H9 (cell line): ENCODE results near the gene PPP1R9A. TPM values are rescaled to one million over a fixed set of nuclear protein-coding genes. Genes with fewer than 3 reads are reported as not detected.

Source experiments
- DNase-seq: peaks from one replicate; pipeline ENCODE4 v3.0.0-alpha.2; 2017
- H2AFZ ChIP-seq: one replicate; pipeline ENCODE4 v1.6.1; 2013; ENCODE audit warnings: mild to moderate bottlenecking, low read length, control low read depth, moderate library complexity
- H2AK5ac ChIP-seq: 2 replicates; pipeline ENCODE4 v1.6.1; 2013; ENCODE audit warnings: low read length, control low read depth, mixed read lengths; ENCODE audit not compliant: insufficient read length
- H2BK120ac ChIP-seq: one replicate; pipeline ENCODE4 v1.6.1; 2013; ENCODE audit warnings: low read depth, mild to moderate bottlenecking, low read length, control low read depth, inconsistent platforms; ENCODE audit not compliant: poor library complexity, severe bottlenecking
- H2BK12ac ChIP-seq: 2 replicates; pipeline ENCODE4 v1.6.1; 2013; ENCODE audit warnings: low read length, control low read depth, mixed read lengths, low read depth; ENCODE audit not compliant: insufficient read length
- H2BK15ac ChIP-seq: 2 replicates; pipeline ENCODE4 v1.6.1; 2013; ENCODE audit warnings: low read depth, low read length, control low read depth
- H2BK20ac ChIP-seq: one replicate; pipeline ENCODE4 v1.6.1; 2013; ENCODE audit warnings: low read depth, mild to moderate bottlenecking, low read length, control low read depth, inconsistent platforms; ENCODE audit not compliant: poor library complexity, severe bottlenecking
- H2BK5ac ChIP-seq: 2 replicates; pipeline ENCODE4 v1.6.1; 2013; ENCODE audit warnings: low read length, control low read depth, mixed read lengths; ENCODE audit not compliant: insufficient read length
- H3K14ac ChIP-seq: 2 replicates; pipeline ENCODE4 v1.6.1; 2013; ENCODE audit warnings: low read length, control low read depth; ENCODE audit not compliant: insufficient read depth
- H3K18ac ChIP-seq: 2 replicates; pipeline ENCODE4 v1.6.1; 2013; ENCODE audit warnings: low read depth, mild to moderate bottlenecking, mixed read lengths, low read length, control low read depth; ENCODE audit not compliant: insufficient read length
- H3K23ac ChIP-seq: 2 replicates; pipeline ENCODE4 v1.6.1; 2013; ENCODE audit warnings: low read length, control low read depth, mixed read lengths, low read depth; ENCODE audit not compliant: insufficient read length
- H3K23me2 ChIP-seq: 2 replicates; pipeline ENCODE4 v1.6.1; 2013; ENCODE audit warnings: low read depth, mild to moderate bottlenecking, mixed read lengths, low read length, control low read depth; ENCODE audit not compliant: insufficient read length, poor library complexity, severe bottlenecking
- H3K27ac ChIP-seq: 2 replicates; pipeline ENCODE4 v1.5.1; 2013; ENCODE audit warnings: low read length, control low read depth, mixed read lengths, low read depth; ENCODE audit not compliant: insufficient read length
- H3K27me3 ChIP-seq: 2 replicates; pipeline ENCODE4 v1.6.1; 2013; ENCODE audit warnings: low read length, control low read depth, inconsistent platforms; ENCODE audit not compliant: insufficient read depth
- H3K4ac ChIP-seq: 2 replicates; pipeline ENCODE4 v1.6.1; 2013; ENCODE audit warnings: low read depth, mild to moderate bottlenecking, control low read depth, inconsistent platforms, low read length, moderate library complexity
- H3K4me1 ChIP-seq: 2 replicates; pipeline ENCODE4 v1.6.1; 2013; ENCODE audit warnings: low read length, control low read depth, inconsistent platforms; ENCODE audit not compliant: insufficient read depth
- H3K4me2 ChIP-seq: 2 replicates; pipeline ENCODE4 v1.6.1; 2013; ENCODE audit warnings: low read length, control low read depth, mixed read lengths; ENCODE audit not compliant: insufficient read length, insufficient read depth
- H3K56ac ChIP-seq: 2 replicates; pipeline ENCODE4 v1.6.1; 2013; ENCODE audit warnings: low read depth, mild to moderate bottlenecking, mixed read lengths, low read length, control low read depth; ENCODE audit not compliant: insufficient read length
- H3K79me1 ChIP-seq: 2 replicates; pipeline ENCODE4 v1.6.1; 2013; ENCODE audit warnings: low read depth, mild to moderate bottlenecking, moderate library complexity, low read length, control low read depth, inconsistent platforms; ENCODE audit not compliant: insufficient read depth, poor library complexity, severe bottlenecking
- H3K79me2 ChIP-seq: 2 replicates; pipeline ENCODE4 v1.6.1; 2013; ENCODE audit warnings: low read length, control low read depth, inconsistent platforms; ENCODE audit not compliant: insufficient read depth
- H3K9ac ChIP-seq: 2 replicates; pipeline ENCODE4 v1.6.1; 2013; ENCODE audit warnings: low read length, control low read depth, mixed read lengths; ENCODE audit not compliant: insufficient read length; ENCODE audit errors: extremely low read depth
- H3K9me3 ChIP-seq: one replicate; pipeline ENCODE4 v1.6.1; 2013; ENCODE audit warnings: low read depth, low read length, inconsistent platforms; ENCODE audit not compliant: control insufficient read depth
- H3T11ph ChIP-seq: one replicate; pipeline ENCODE4 v1.6.1; 2013; ENCODE audit warnings: mild to moderate bottlenecking, low read length, control low read depth, inconsistent platforms
- H4K20me1 ChIP-seq: one replicate; pipeline ENCODE4 v1.6.1; 2013; ENCODE audit not compliant: control insufficient read depth, insufficient read length, insufficient read depth
- H4K5ac ChIP-seq: 2 replicates; pipeline ENCODE4 v1.6.1; 2013; ENCODE audit warnings: low read depth, mild to moderate bottlenecking, mixed read lengths, low read length, control low read depth; ENCODE audit not compliant: insufficient read length
- H4K8ac ChIP-seq: replicated peaks from 2 replicates; pipeline ENCODE4 v1.6.1; 2013; ENCODE audit warnings: low read length, control low read depth, mixed read lengths, low read depth; ENCODE audit not compliant: insufficient read length
- H4K91ac ChIP-seq: 2 replicates; pipeline ENCODE4 v1.6.1; 2013; ENCODE audit warnings: low read depth, mild to moderate bottlenecking, moderate library complexity, mixed read lengths, low read length, control low read depth; ENCODE audit not compliant: insufficient read length
- H3K27ac Mint-ChIP-seq, 3 experiments: 2 replicates in 2 of 3; 3 replicates in 1 of 3; pipeline ENCODE4 v1.8.0; 2020 to 2021; ENCODE audit warnings: mixed read lengths in 3 of 3, mild to moderate bottlenecking in 1 of 3, moderate library complexity in 1 of 3
- H3K27me3 Mint-ChIP-seq: 2 replicates; pipeline ENCODE4 v1.8.0; 2021; ENCODE audit warnings: low read depth, mild to moderate bottlenecking, moderate library complexity, mixed read lengths
- H3K36me3 Mint-ChIP-seq, 3 experiments: 2 replicates in 2 of 3; 3 replicates in 1 of 3; pipeline ENCODE4 v1.8.0; 2020 to 2021; ENCODE audit warnings: low read depth in 3 of 3, mixed read lengths in 3 of 3; ENCODE audit not compliant: insufficient read depth in 1 of 3
- H3K4me1 Mint-ChIP-seq, 2 experiments: 2 replicates each; pipeline ENCODE4 v1.8.0; 2020; ENCODE audit warnings: mixed read lengths in 2 of 2
- H3K4me3 Mint-ChIP-seq, 2 experiments: 2 replicates in 1 of 2; 3 replicates in 1 of 2; pipeline ENCODE4 v1.8.0; 2020 to 2021; ENCODE audit warnings: mild to moderate bottlenecking in 2 of 2, mixed read lengths in 2 of 2, moderate library complexity in 1 of 2
- H3K9me3 Mint-ChIP-seq, 2 experiments: 2 replicates in 1 of 2; 3 replicates in 1 of 2; pipeline ENCODE4 v1.8.0; 2020; ENCODE audit warnings: mild to moderate bottlenecking in 2 of 2, mixed read lengths in 2 of 2, moderate library complexity in 1 of 2
- WGBS: extraction: QIAGEN DNeasy Blood & Tissue Kit; methylation state at CpG from one replicate; pipeline ENCODE4 v1.1.7; 2013; ENCODE audit warnings: missing lambda C conversion rate, low lambda C conversion rate, mixed read lengths; ENCODE audit not compliant: insufficient read length; ENCODE audit errors: extremely low coverage; 5-methylcytosine and 5-hydroxymethylcytosine counted together
- total RNA-seq: library from RNA; stranded (reverse); gene quantifications from 2 replicates; pipeline ENCODE4 v1.2.1, GENCODE V29; 2021
- TF ChIP-seq, protein P1 (sequence below): fragments of 200-600 bp; sonication (generic); conservative IDR thresholded peaks from 3 replicates; pipeline ENCODE4 v1.8.0; 2021; ENCODE audit warnings: antibody characterized with exemption, mild to moderate bottlenecking

PPP1R9A gene
- total RNA-seq, 1 experiment from 2014 or later = 17.0 TPM

DNA sequence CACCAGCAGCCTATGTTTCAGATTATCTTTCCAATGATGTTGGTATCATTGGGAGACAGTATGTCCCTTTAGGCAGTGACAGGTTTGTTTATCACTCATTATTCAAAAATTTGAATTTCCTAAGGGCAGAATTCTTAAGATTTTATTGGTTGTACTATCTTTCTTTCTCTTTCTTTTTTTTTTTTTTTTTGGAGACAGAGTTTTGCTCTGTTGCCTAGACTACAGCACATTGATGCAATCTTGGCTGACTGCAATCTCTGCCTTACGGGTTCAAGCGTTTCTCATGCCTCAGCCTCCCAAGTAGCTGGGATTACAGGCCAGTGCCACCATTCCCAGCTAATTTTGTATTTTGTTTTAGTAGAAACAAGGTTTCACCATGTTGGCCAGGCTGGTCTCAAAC, 305.8 kb downstream of the PPP1R9A start:
- no peak overlapping the region for H3K27ac ChIP-seq
- H2BK120ac ChIP-seq = no peak overlapping the region
- no peak overlapping the region for H2AFZ ChIP-seq
- no peaks in the 10 kb centered on the region for H3K23me2 ChIP-seq
- no peak overlapping the region for H3K4ac ChIP-seq
- H3K79me2 ChIP-seq = no peaks in the 10 kb centered on the region
- no peaks in the 10 kb centered on the region for H4K20me1 ChIP-seq
- no peak for DNase-seq
- H3K27ac Mint-ChIP-seq = no peak overlapping the region
- H2BK5ac ChIP-seq = no peak overlapping the region
- no peaks in the 10 kb centered on the region for H3K9me3 ChIP-seq
- WGBS = no CpG with 5 or more reads among the region's 2 CpGs
- H3K9ac ChIP-seq = no peak overlapping the region
- H3K27me3 ChIP-seq = no peaks in the 10 kb centered on the region
- H3K27me3 Mint-ChIP-seq = no peaks in the 10 kb centered on the region
- no peak overlapping the region for H2AK5ac ChIP-seq
- no peak overlapping the region for H3K4me3 Mint-ChIP-seq
- no peak overlapping the region for H2BK15ac ChIP-seq
- H3K23ac ChIP-seq = no peak overlapping the region
- H2BK12ac ChIP-seq = no peak overlapping the region
- TF ChIP-seq, protein P1, sequence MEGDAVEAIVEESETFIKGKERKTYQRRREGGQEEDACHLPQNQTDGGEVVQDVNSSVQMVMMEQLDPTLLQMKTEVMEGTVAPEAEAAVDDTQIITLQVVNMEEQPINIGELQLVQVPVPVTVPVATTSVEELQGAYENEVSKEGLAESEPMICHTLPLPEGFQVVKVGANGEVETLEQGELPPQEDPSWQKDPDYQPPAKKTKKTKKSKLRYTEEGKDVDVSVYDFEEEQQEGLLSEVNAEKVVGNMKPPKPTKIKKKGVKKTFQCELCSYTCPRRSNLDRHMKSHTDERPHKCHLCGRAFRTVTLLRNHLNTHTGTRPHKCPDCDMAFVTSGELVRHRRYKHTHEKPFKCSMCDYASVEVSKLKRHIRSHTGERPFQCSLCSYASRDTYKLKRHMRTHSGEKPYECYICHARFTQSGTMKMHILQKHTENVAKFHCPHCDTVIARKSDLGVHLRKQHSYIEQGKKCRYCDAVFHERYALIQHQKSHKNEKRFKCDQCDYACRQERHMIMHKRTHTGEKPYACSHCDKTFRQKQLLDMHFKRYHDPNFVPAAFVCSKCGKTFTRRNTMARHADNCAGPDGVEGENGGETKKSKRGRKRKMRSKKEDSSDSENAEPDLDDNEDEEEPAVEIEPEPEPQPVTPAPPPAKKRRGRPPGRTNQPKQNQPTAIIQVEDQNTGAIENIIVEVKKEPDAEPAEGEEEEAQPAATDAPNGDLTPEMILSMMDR = no peak
- peaks cover 4 to 6% of the 10 kb centered on the region in 2 experiments; a peak in 4 of 5 replicates for H3K9me3 Mint-ChIP-seq
- no peak overlapping the region for H3K4me2 ChIP-seq
- H4K8ac ChIP-seq = no peak overlapping the region
- H3K56ac ChIP-seq = no peak overlapping the region
- no peaks in the 10 kb centered on the region for H3K4me1 ChIP-seq
- H4K5ac ChIP-seq = no peak overlapping the region
- no peak overlapping the region for H3K14ac ChIP-seq
- no peak overlapping the region for H2BK20ac ChIP-seq
- peaks cover 0 to 7% (median 0%) of the 10 kb centered on the region in 3 experiments; a peak in 2 of 7 replicates for H3K36me3 Mint-ChIP-seq
- H3K4me1 Mint-ChIP-seq = no peaks in the 10 kb centered on the region
- no peaks in the 10 kb centered on the region for H3K79me1 ChIP-seq
- H4K91ac ChIP-seq = no peak overlapping the region
- no peak overlapping the region for H3T11ph ChIP-seq
- H3K18ac ChIP-seq = no peak overlapping the region
